C4-2B (cell line): Measurements from ENCODE around the gene FZD10.

Experiments used
- H3K27ac ChIP-seq: fragments of 450-650 bp; 2 replicates; pipeline ENCODE4 v1.5.1; 2017
- CTCF ChIP-seq: fragments of 450-650 bp; conservative IDR thresholded peaks from 2 replicates; pipeline ENCODE4 v1.5.1; 2017; ENCODE audit warnings: mild to moderate bottlenecking
- ZFX ChIP-seq: fragments of 450-650 bp; IDR thresholded peaks from 2 replicates; pipeline ENCODE4 v1.6.1; 2017

FZD10 gene

GRCh38 chr12:130195369-130195768 is 33.1 kb downstream of the FZD10 start:
- TF ChIP-seq ZFX (no peak), CTCF (no peak)
- no peak overlapping the region for H3K27ac ChIP-seq

- H3K27ac ChIP-seq, result no peak overlapping the region
- TF ChIP-seq CTCF (no peak), ZFX (no peak)
Measured at GRCh38 chr12:130195776-130196175, 33.5 kb downstream of the FZD10 start.

GRCh38 chr12:130196827-130197226 is 34.6 kb downstream of the FZD10 start:
- TF ChIP-seq ZFX, result no peak
- no peak; the same call in 1 of the 2 replicates for TF ChIP-seq CTCF

GRCh38 chr12:130198026-130198662 is 35.9 kb downstream of the FZD10 start:
- TF ChIP-seq CTCF, result no peak
- no peak overlapping the region for H3K27ac ChIP-seq

More at GRCh38 chr12:130196827-130197226, 34.6 kb downstream of the FZD10 start:
- H3K27ac ChIP-seq, result no peak overlapping the region

GRCh38 chr12:130198663-130199060 is 36.4 kb downstream of the FZD10 start:
- TF ChIP-seq CTCF, result no peak
- no peak for TF ChIP-seq ZFX
- H3K27ac ChIP-seq, result no peak overlapping the region

GRCh38 chr12:130199581-130200390 is 37.5 kb downstream of the FZD10 start:
- TF ChIP-seq CTCF, result no peak
- no peak for TF ChIP-seq ZFX
- no peak overlapping the region for H3K27ac ChIP-seq

- no peak overlapping the region for H3K27ac ChIP-seq
Measured at GRCh38 chr12:130200445-130200844, 38.2 kb downstream of the FZD10 start.

More at GRCh38 chr12:130200445-130200844, 38.2 kb downstream of the FZD10 start:
- no peak for TF ChIP-seq ZFX
